SK-N-SH treated with all-trans-retinoic acid at 6 μM for 48 hours (cell line): ENCODE data around the gene TMEM53.

Experiments
- ATAC-seq: fragments of 200-7000 bp; cut with Tn5 transposase; 3 replicates; pipeline ENCODE4 v1.9.1; 2020; ENCODE audit warnings: mild to moderate bottlenecking, moderate library complexity
- ARNTL ChIP-seq: fragments of 450-650 bp; formaldehyde crosslinking; IDR thresholded peaks from 2 replicates; pipeline ENCODE4 v1.5.0; 2020; ENCODE audit warnings: low read depth, mild to moderate bottlenecking, moderate library complexity, borderline replicate concordance
- BACH2 ChIP-seq: fragments of 250-450 bp; sonication (Bioruptor Pico); IDR thresholded peaks from 2 replicates; pipeline ENCODE4 v1.9.0; 2021; ENCODE audit warnings: mild to moderate bottlenecking, borderline replicate concordance
- GLIS3 ChIP-seq: fragments of 250-450 bp; sonication (Bioruptor Pico); IDR thresholded peaks from 2 replicates; pipeline ENCODE4 v1.5.0; 2020; ENCODE audit warnings: mild to moderate bottlenecking, moderate library complexity
- ISL1 ChIP-seq: fragments of 250-450 bp; sonication (Bioruptor Pico); IDR thresholded peaks from 2 replicates; pipeline ENCODE4 v2.1.2; 2022; ENCODE audit warnings: mild to moderate bottlenecking, moderate library complexity
- PPARA ChIP-seq: fragments of 250-450 bp; sonication (Bioruptor Pico); IDR thresholded peaks from 2 replicates; pipeline ENCODE4 v1.5.0; 2020; ENCODE audit warnings: mild to moderate bottlenecking, borderline replicate concordance
- RARB ChIP-seq: fragments of 250-450 bp; sonication (Bioruptor Pico); IDR thresholded peaks from 2 replicates; pipeline ENCODE4 v1.8.0; 2021; ENCODE audit warnings: mild to moderate bottlenecking, moderate library complexity
- SNAI2 ChIP-seq: fragments of 250-450 bp; sonication (Bioruptor Pico); IDR thresholded peaks from 2 replicates; pipeline ENCODE4 v1.5.0; 2020; ENCODE audit warnings: mild to moderate bottlenecking, moderate library complexity
- TCF4 ChIP-seq: fragments of 250-450 bp; sonication (Bioruptor Pico); IDR thresholded peaks from 2 replicates; pipeline ENCODE4 v1.8.0; 2021; ENCODE audit warnings: mild to moderate bottlenecking, moderate library complexity, borderline replicate concordance
- TOX ChIP-seq: fragments of 250-450 bp; sonication (Bioruptor Pico); IDR thresholded peaks from 2 replicates; pipeline ENCODE4 v1.8.0; 2021; ENCODE audit warnings: mild to moderate bottlenecking, moderate library complexity, borderline replicate concordance
- ZC3H10 ChIP-seq: fragments of 250-450 bp; sonication (Bioruptor Pico); IDR thresholded peaks from 2 replicates; pipeline ENCODE4 v1.5.1; 2021; ENCODE audit warnings: mild to moderate bottlenecking, moderate library complexity
- ZFP3 ChIP-seq: fragments of 250-450 bp; sonication (Bioruptor Pico); IDR thresholded peaks from 2 replicates; pipeline ENCODE4 v1.5.0; 2020; ENCODE audit warnings: mild to moderate bottlenecking, moderate library complexity
- ZNF565 ChIP-seq: fragments of 450-650 bp; formaldehyde crosslinking; conservative IDR thresholded peaks from 2 replicates; pipeline ENCODE4 v1.5.0; 2020; ENCODE audit warnings: low read depth, mild to moderate bottlenecking, moderate library complexity
- ZNF70 ChIP-seq: fragments of 450-650 bp; formaldehyde crosslinking; IDR thresholded peaks from 2 replicates; pipeline ENCODE4 v1.5.0; 2020; ENCODE audit warnings: mild to moderate bottlenecking, moderate library complexity
- ZNF8 ChIP-seq: fragments of 450-650 bp; formaldehyde crosslinking; IDR thresholded peaks from 2 replicates; pipeline ENCODE4 v1.5.0; 2020; ENCODE audit warnings: mild to moderate bottlenecking, moderate library complexity
- TF ChIP-seq, protein P1 (sequence below): fragments of 250-450 bp; sonication (Bioruptor Pico); IDR thresholded peaks from 2 replicates; pipeline ENCODE4 v1.5.0; 2020; ENCODE audit warnings: mild to moderate bottlenecking, moderate library complexity
- TF ChIP-seq, protein P2 (sequence below): fragments of 250-450 bp; sonication (Bioruptor Pico); IDR thresholded peaks from 2 replicates; pipeline ENCODE4 v1.5.1; 2021; ENCODE audit warnings: mild to moderate bottlenecking, moderate library complexity
- TF ChIP-seq, protein P3 (sequence below): fragments of 250-450 bp; sonication (Bioruptor Pico); IDR thresholded peaks from 2 replicates; pipeline ENCODE4 v1.8.0; 2021; ENCODE audit warnings: low read depth, mild to moderate bottlenecking, moderate library complexity, borderline replicate concordance
- TF ChIP-seq, protein P4 (sequence below): fragments of 250-450 bp; sonication (Bioruptor Pico); IDR thresholded peaks from 2 replicates; pipeline ENCODE4 v1.5.1; 2020; ENCODE audit warnings: low read depth, mild to moderate bottlenecking, moderate library complexity

TMEM53 gene

DNA sequence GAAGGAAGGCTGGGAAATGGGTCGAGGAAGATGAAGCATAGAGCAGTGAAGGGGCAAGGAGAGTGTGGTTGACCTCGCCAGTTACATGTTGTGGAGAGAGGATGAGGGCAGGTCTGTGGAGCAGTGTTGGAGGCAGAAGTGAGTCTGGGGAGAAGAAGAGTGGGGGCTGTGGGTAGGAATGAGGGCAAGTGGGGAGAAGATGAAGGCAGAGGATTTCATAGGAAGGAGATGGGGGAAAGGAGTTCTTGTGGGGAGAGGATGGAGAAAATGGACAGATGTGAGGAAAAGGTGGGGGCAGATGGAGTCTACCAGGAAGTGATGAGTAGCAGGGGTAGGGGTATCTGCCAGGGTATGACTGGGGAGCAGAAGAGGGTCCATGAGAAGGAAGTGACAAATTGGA, 3.8 kb upstream of the TMEM53 start:
- no peak for ATAC-seq
- TF ChIP-seq ZNF565 (no peak), ARNTL (no peak), GLIS3 (no peak), SNAI2 (CRISPR knock-in tag) (no peak), ZFP3 (CRISPR knock-in tag) (no peak), ZNF70 (no peak), ISL1 (CRISPR knock-in tag) (no peak), TCF4 (CRISPR knock-in tag) (no peak), RARB (CRISPR knock-in tag) (no peak), ZNF8 (CRISPR knock-in tag) (no peak), BACH2 (no peak), TOX (no peak), PPARA (no peak)
- TF ChIP-seq, protein P1, sequence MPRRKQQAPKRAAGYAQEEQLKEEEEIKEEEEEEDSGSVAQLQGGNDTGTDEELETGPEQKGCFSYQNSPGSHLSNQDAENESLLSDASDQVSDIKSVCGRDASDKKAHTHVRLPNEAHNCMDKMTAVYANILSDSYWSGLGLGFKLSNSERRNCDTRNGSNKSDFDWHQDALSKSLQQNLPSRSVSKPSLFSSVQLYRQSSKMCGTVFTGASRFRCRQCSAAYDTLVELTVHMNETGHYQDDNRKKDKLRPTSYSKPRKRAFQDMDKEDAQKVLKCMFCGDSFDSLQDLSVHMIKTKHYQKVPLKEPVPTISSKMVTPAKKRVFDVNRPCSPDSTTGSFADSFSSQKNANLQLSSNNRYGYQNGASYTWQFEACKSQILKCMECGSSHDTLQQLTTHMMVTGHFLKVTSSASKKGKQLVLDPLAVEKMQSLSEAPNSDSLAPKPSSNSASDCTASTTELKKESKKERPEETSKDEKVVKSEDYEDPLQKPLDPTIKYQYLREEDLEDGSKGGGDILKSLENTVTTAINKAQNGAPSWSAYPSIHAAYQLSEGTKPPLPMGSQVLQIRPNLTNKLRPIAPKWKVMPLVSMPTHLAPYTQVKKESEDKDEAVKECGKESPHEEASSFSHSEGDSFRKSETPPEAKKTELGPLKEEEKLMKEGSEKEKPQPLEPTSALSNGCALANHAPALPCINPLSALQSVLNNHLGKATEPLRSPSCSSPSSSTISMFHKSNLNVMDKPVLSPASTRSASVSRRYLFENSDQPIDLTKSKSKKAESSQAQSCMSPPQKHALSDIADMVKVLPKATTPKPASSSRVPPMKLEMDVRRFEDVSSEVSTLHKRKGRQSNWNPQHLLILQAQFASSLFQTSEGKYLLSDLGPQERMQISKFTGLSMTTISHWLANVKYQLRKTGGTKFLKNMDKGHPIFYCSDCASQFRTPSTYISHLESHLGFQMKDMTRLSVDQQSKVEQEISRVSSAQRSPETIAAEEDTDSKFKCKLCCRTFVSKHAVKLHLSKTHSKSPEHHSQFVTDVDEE (CRISPR knock-in tag): no peak
- TF ChIP-seq, protein P2, sequence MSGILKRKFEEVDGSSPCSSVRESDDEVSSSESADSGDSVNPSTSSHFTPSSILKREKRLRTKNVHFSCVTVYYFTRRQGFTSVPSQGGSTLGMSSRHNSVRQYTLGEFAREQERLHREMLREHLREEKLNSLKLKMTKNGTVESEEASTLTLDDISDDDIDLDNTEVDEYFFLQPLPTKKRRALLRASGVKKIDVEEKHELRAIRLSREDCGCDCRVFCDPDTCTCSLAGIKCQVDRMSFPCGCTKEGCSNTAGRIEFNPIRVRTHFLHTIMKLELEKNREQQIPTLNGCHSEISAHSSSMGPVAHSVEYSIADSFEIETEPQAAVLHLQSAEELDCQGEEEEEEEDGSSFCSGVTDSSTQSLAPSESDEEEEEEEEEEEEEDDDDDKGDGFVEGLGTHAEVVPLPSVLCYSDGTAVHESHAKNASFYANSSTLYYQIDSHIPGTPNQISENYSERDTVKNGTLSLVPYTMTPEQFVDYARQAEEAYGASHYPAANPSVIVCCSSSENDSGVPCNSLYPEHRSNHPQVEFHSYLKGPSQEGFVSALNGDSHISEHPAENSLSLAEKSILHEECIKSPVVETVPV (CRISPR knock-in tag): no peak
- TF ChIP-seq, protein P3, sequence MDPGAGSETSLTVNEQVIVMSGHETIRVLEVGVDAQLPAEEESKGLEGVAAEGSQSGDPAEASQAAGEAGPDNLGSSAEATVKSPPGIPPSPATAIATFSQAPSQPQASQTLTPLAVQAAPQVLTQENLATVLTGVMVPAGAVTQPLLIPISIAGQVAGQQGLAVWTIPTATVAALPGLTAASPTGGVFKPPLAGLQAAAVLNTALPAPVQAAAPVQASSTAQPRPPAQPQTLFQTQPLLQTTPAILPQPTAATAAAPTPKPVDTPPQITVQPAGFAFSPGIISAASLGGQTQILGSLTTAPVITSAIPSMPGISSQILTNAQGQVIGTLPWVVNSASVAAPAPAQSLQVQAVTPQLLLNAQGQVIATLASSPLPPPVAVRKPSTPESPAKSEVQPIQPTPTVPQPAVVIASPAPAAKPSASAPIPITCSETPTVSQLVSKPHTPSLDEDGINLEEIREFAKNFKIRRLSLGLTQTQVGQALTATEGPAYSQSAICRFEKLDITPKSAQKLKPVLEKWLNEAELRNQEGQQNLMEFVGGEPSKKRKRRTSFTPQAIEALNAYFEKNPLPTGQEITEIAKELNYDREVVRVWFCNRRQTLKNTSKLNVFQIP (CRISPR knock-in tag): no peak

DNA sequence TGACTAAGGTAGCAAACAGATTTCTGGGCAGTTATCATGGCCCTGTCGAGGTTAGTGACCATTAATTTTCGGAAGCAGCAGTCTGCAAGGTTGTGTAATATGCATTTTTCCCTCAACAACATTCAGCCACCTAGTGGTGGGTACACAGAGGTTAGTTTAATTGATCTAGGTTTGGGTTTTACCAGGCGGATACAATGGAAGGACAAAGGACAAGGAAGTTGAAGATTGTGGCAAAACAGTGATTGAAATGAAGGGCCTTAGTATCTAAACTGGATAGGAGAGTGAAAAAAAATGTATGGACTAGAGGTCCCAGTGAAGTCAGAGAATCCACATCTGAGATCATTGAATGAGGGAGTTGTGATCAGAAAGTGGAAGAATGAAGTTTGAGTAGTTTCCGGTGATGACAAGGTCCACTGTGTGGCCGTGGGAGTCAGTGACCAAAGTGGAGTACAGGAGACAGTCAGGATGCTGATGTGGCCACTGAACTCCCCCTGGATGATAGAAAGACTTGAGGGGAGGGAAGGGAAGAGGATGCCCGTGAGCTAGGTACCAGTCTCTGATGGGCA, 3.0 kb upstream of the TMEM53 start:
- TF ChIP-seq ZC3H10 (no peak), ARNTL (no peak), BACH2 (no peak), ISL1 (CRISPR knock-in tag) (no peak), TCF4 (CRISPR knock-in tag) (no peak)
- TF ChIP-seq, protein P3 (CRISPR knock-in tag): no peak
- TF ChIP-seq, all 23 proteins: peak for 0

DNA sequence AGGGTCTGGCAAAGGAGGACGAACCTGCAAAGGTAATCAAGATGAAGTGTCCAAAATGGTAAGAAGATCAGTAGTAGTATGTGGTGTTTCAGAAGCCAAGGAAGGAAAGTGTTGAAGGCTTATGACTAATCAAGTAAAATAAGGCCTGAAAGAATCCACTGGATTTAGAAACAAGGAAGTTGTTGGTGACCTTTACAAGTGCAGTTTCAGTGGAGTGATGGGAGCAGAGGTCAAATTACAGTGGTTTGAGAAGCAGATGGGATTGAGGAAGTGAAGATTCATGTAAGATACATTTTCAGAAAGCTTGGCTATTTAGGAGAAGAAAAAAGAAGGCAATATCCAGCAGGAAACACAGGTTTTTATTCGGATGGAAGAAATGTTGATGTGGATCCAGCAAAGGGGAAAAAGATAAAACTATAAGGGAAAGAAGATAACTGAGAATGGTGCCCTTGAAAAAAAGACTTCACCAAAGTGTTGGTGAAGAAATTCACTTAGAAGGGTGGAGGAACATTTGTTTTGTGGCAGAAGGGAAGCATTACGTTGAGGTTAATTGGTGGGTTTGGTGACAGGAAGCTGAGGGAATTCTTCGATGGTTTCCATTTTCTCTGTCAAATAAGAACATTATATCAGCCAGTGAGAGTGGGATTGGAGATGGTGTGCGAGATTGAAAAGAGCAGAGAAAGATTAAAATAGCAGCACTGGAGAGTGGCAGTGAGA, 2.4 kb upstream of the TMEM53 start:
- no peak for ATAC-seq
- TF ChIP-seq ZNF565 (no peak), SNAI2 (CRISPR knock-in tag) (no peak), PPARA (no peak), ZNF8 (CRISPR knock-in tag) (no peak), TCF4 (CRISPR knock-in tag) (no peak), RARB (CRISPR knock-in tag) (no peak)
- TF ChIP-seq, protein P4, sequence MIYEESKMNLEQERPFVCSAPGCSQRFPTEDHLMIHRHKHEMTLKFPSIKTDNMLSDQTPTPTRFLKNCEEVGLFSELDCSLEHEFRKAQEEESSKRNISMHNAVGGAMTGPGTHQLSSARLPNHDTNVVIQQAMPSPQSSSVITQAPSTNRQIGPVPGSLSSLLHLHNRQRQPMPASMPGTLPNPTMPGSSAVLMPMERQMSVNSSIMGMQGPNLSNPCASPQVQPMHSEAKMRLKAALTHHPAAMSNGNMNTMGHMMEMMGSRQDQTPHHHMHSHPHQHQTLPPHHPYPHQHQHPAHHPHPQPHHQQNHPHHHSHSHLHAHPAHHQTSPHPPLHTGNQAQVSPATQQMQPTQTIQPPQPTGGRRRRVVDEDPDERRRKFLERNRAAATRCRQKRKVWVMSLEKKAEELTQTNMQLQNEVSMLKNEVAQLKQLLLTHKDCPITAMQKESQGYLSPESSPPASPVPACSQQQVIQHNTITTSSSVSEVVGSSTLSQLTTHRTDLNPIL (CRISPR knock-in tag): no peak
- TF ChIP-seq, protein P3 (CRISPR knock-in tag): no peak
- TF ChIP-seq, protein P1 (CRISPR knock-in tag): no peak

More for the DNA sequence above, 3.0 kb upstream of the TMEM53 start:
- no peak for ATAC-seq
